Measurements from ENCODE around the gene NOXO1. TPM values are rescaled to one million over a fixed set of nuclear protein-coding genes. Genes with fewer than 3 reads are reported as not detected.

The NOXO1 gene
- total RNA-seq, 2 experiments from 2014 or later: 0.56 to 0.99 TPM

- POLR2A ChIA-PET: no interaction called here
- H3K4me3 Mint-ChIP-seq: no peak overlapping the region
- Histone ChIP-seq H3K4me3 (ENCODE audit: low read length) (no peak overlapping the region), H3K27ac (ENCODE audit: low read depth in 1 of 2, low read length in 2 of 2) (no peak overlapping the region), H3K36me3 (ENCODE audit: insufficient read depth, low read length) (peaks cover 46% of the 10 kb centered on the region), H3K4me1 (ENCODE audit: insufficient read depth, low read length) (peaks cover 38% of the 10 kb centered on the region), H3K9me3 (ENCODE audit: control insufficient read depth in 1 of 2, insufficient read depth in 1 of 2, low read length in 2 of 2) (peaks cover 0 to 24% of the 10 kb centered on the region in 2 experiments), H3K27me3 (ENCODE audit: control insufficient read depth in 1 of 2, insufficient read depth in 2 of 2, low read length in 2 of 2) (peaks cover 32 to 40% of the 10 kb centered on the region in 2 experiments)
- CTCF ChIA-PET: no interaction called here
- peaks cover 28% of the 10 kb centered on the region for H3K27me3 Mint-ChIP-seq
- TF ChIP-seq CTCF (IDR thresholded peaks at IDR 0.05): no peak
- H3K4me1 Mint-ChIP-seq (ENCODE audit: low read depth): peaks cover 10% of the 10 kb centered on the region
- no peak for DNase-seq
- intact Hi-C loops (cut with DNase I, micrococcal nuclease): no loop called here
- no peak for ATAC-seq (ENCODE audit: poor library complexity)
- peaks cover 20% of the 10 kb centered on the region for H3K36me3 Mint-ChIP-seq (ENCODE audit: low read depth)
- H3K27ac Mint-ChIP-seq: no peak overlapping the region
- no peaks in the 10 kb centered on the region for H3K9me3 Mint-ChIP-seq
Measured at GRCh38 chr16:1978476-1979120, 2.7 kb downstream of the NOXO1 start.

- TF ChIP-seq CTCF (IDR thresholded peaks at IDR 0.05): no peak
- no peak overlapping the region for H3K4me3 ChIP-seq (ENCODE audit: low read length)
- H3K36me3 Mint-ChIP-seq (ENCODE audit: low read depth): peaks cover 25% of the 10 kb centered on the region
- H3K9me3 Mint-ChIP-seq: no peaks in the 10 kb centered on the region
- H3K4me1 Mint-ChIP-seq (ENCODE audit: low read depth): peaks cover 7% of the 10 kb centered on the region
- POLR2A ChIA-PET: interaction anchor here (1.3 kb wide), 1 partner anchor 13 kb away, joined by 5 read pairs; the partner anchor contains the start of gene RPS2
- no peak overlapping the region for H3K27ac Mint-ChIP-seq
- no peak overlapping the region for H3K4me3 Mint-ChIP-seq
- ATAC-seq (ENCODE audit: poor library complexity) (no peak), DNase-seq (no peak)
- peaks cover 0 to 24% of the 10 kb centered on the region in 2 experiments for H3K9me3 ChIP-seq (ENCODE audit: control insufficient read depth in 1 of 2, insufficient read depth in 1 of 2, low read length in 2 of 2)
- CTCF ChIA-PET: no interaction called here
- peaks cover 24% of the 10 kb centered on the region for H3K27me3 Mint-ChIP-seq
- peaks cover 38% of the 10 kb centered on the region for H3K4me1 ChIP-seq (ENCODE audit: insufficient read depth, low read length)
- no peak overlapping the region for H3K27ac ChIP-seq (ENCODE audit: low read depth in 1 of 2, low read length in 2 of 2)
- H3K36me3 ChIP-seq (ENCODE audit: insufficient read depth, low read length): peaks cover 46% of the 10 kb centered on the region
- intact Hi-C loops (cut with DNase I, micrococcal nuclease): no loop called here
- H3K27me3 ChIP-seq (ENCODE audit: control insufficient read depth in 1 of 2, insufficient read depth in 2 of 2, low read length in 2 of 2): peaks cover 32 to 40% of the 10 kb centered on the region in 2 experiments
Measured at GRCh38 chr16:1977875-1978268, 3.4 kb downstream of the NOXO1 start.

- intact Hi-C loops (cut with DNase I, micrococcal nuclease): no loop called here
- Histone ChIP-seq H3K27ac (ENCODE audit: low read depth in 1 of 2, low read length in 2 of 2) (no peak overlapping the region), H3K9me3 (ENCODE audit: control insufficient read depth in 1 of 2, insufficient read depth in 1 of 2, low read length in 2 of 2) (peaks cover 0 to 24% of the 10 kb centered on the region in 2 experiments), H3K4me3 (ENCODE audit: low read length) (no peak overlapping the region), H3K4me1 (ENCODE audit: insufficient read depth, low read length) (peaks cover 40% of the 10 kb centered on the region), H3K27me3 (ENCODE audit: control insufficient read depth in 1 of 2, insufficient read depth in 2 of 2, low read length in 2 of 2) (peaks cover 31 to 37% of the 10 kb centered on the region in 2 experiments), H3K36me3 (ENCODE audit: insufficient read depth, low read length) (peaks cover 46% of the 10 kb centered on the region)
- no peak for TF ChIP-seq CTCF (IDR thresholded peaks at IDR 0.05)
- no peak for ATAC-seq (ENCODE audit: poor library complexity)
- Mint-ChIP-seq H3K4me3 (no peak overlapping the region), H3K9me3 (no peaks in the 10 kb centered on the region), H3K27me3 (peaks cover 17% of the 10 kb centered on the region), H3K4me1 (ENCODE audit: low read depth) (peaks cover 6% of the 10 kb centered on the region), H3K36me3 (ENCODE audit: low read depth) (peaks cover 28% of the 10 kb centered on the region), H3K27ac (no peak overlapping the region)
- POLR2A ChIA-PET: interaction anchor here (1.3 kb wide), 1 partner anchor 12 kb away, joined by 5 read pairs; the partner anchor contains the start of gene RPS2
- DNase-seq: no peak
- CTCF ChIA-PET: no interaction called here
Measured at GRCh38 chr16:1976951-1977874, 4.1 kb downstream of the NOXO1 start.

All from CD4-positive, alpha-beta T cell (primary cell).